K562 (cell line): ENCODE data around the gene DOCK6.

Experiments used
- MEF2A ChIP-seq: IDR thresholded peaks from 2 replicates; pipeline ENCODE4 v1.6.1; 2011; ENCODE audit warnings: low read depth, mild to moderate bottlenecking, low read length, moderate library complexity; ENCODE audit not compliant: control insufficient read depth
- PRDM10 ChIP-seq: fragments of 450-650 bp; IDR thresholded peaks from 2 replicates; pipeline ENCODE4 v1.6.1; 2018; ENCODE audit not compliant: partially characterized antibody

GRCh38 chr19:11238781-11239376 is 23.4 kb downstream of the DOCK6 start:
- TF ChIP-seq MEF2A (no peak), PRDM10 (no peak)
